Fibroblast of lung (primary cell): ENCODE measurements around the gene CCNY. TPM values are rescaled to one million over a fixed set of nuclear protein-coding genes. Genes with fewer than 3 reads are reported as not detected.

Source experiments
- DNase-seq, 2 donors: peaks; one replicate each; pipeline versions ENCODE4 v3.0.0 to v3.0.0-alpha.2; 2010; ENCODE audit warnings: low read depth in 2 of 2
- H2AFZ ChIP-seq: 2 replicates; pipeline ENCODE4 v1.5.1; 2012; ENCODE audit warnings: low read length, control low read depth, inconsistent platforms
- H3K27ac ChIP-seq: 2 replicates; pipeline ENCODE4 v1.5.1; 2011; ENCODE audit warnings: low read length, control low read depth; ENCODE audit not compliant: insufficient read depth
- H3K27me3 ChIP-seq: 2 replicates; pipeline ENCODE4 v1.5.1; 2011; ENCODE audit warnings: mild to moderate bottlenecking, low read length; ENCODE audit not compliant: control insufficient read depth, insufficient read depth
- H3K36me3 ChIP-seq: 2 replicates; pipeline ENCODE4 v1.5.1; 2011; ENCODE audit warnings: low read length; ENCODE audit not compliant: control insufficient read depth, insufficient read depth
- H3K4me1 ChIP-seq: 2 replicates; pipeline ENCODE4 v1.5.1; 2011; ENCODE audit warnings: low read length; ENCODE audit not compliant: control insufficient read depth, insufficient read depth; ENCODE audit errors: extremely low read depth
- H3K4me2 ChIP-seq: 2 replicates; pipeline ENCODE4 v1.5.1; 2011; ENCODE audit warnings: low read length, control low read depth; ENCODE audit not compliant: insufficient read depth; ENCODE audit errors: extremely low read depth
- H3K4me3 ChIP-seq, 4 experiments: fragments of 200-600 bp in 1 of 4; sonication (generic) in 1 of 4; replicated peaks in 1 of 4; 2 replicates each; pipeline ENCODE4 v1.5.1; 2011 to 2016; ENCODE audit warnings: low read length in 4 of 4, low read depth in 3 of 4, mild to moderate bottlenecking in 3 of 4, control low read depth in 2 of 4, inconsistent platforms in 1 of 4, mixed read lengths in 1 of 4; ENCODE audit not compliant: insufficient read depth in 1 of 4; ENCODE audit errors: control extremely low read depth in 1 of 4
- H3K79me2 ChIP-seq: 2 replicates; pipeline ENCODE4 v1.5.1; 2012; ENCODE audit warnings: mild to moderate bottlenecking, low read length, inconsistent platforms; ENCODE audit not compliant: control insufficient read depth, insufficient read depth
- H3K9ac ChIP-seq: 2 replicates; pipeline ENCODE4 v1.5.1; 2011; ENCODE audit warnings: mild to moderate bottlenecking, low read length, control low read depth; ENCODE audit not compliant: insufficient read depth
- H3K9me3 ChIP-seq: 2 replicates; pipeline ENCODE4 v1.5.1; 2012; ENCODE audit warnings: low read depth, low read length; ENCODE audit not compliant: control insufficient read depth, insufficient read depth
- H4K20me1 ChIP-seq: 2 replicates; pipeline ENCODE4 v1.5.1; 2011; ENCODE audit warnings: low read length; ENCODE audit not compliant: control insufficient read depth, insufficient read depth; ENCODE audit errors: extremely low read depth
- EZH2 ChIP-seq: IDR thresholded peaks from 2 replicates; pipeline ENCODE4 v1.5.1; 2012; ENCODE audit warnings: low read length, control low read depth, mild to moderate bottlenecking; ENCODE audit errors: missing control alignments
- polyA plus RNA-seq, 2 donors: library from polyadenylated mRNA; depleted of rRNA in 1 of 2; stranded (reverse) in 1 of 2; unstranded in 1 of 2; fragments of >200 nt; gene quantifications; 2 replicates each; pipeline ENCODE4 v1.2.1, GENCODE V29; 2011 to 2012; ENCODE audit warnings: missing spikeins in 1 of 2
- total RNA-seq: library from RNA; depleted of rRNA; stranded (reverse); fragments of >200 nt; gene quantifications from 2 replicates; pipeline ENCODE4 v1.2.1, GENCODE V29; 2014
- TF ChIP-seq, protein P1 (sequence below), 2 donors: IDR thresholded peaks in 1 of 2; conservative IDR thresholded peaks in 1 of 2; 1 replicate in 1 of 2; 2 replicates in 1 of 2; pipeline ENCODE4 v1.5.1; 2011 to 2012; ENCODE audit warnings: low read length in 2 of 2, control low read depth in 1 of 2, inconsistent platforms in 1 of 2, low read depth in 1 of 2, mild to moderate bottlenecking in 1 of 2

The CCNY gene
- total and polyA plus RNA-seq, 2 donors (not counting 1 experiment from before 2014, with no cell fraction given), result 34.7 to 66.4 TPM

DNA sequence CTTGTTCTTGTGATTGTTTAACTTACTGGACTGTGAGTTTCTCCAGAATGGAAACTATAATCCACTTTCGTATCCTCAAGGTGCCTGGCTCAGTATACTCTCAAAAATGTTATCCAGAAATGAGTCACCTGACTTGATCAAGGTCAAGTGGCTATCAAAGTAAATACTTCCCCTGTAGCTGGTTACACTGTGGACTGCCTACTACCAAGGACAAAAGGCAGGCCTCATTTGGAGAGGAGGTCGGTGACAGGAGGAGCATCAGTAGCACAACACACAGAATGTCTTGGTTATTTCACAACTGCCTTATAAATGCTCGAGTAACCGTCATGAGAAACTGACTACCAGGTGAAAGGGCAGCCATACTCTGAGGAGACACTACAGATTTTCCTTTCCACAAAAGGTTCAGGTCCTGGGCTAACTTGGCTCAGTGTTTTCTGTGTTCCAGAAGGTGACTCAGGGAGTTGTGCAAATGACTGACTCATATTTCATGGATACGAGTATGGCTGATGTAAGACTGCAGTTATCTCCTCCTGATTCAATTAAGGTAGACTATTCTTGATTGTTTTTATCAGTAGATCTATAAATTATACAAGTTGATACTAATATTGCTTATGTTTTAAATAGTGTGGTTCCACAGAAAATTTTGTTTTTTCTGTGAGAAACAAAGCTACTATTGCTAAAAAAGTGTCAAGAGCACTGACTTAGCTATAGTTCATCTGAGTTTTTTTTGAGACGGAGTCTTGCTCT, 4.2 kb upstream of the CCNY start:
- no peaks in the 10 kb centered on the region for H4K20me1 ChIP-seq
- no peaks in the 10 kb centered on the region for H3K36me3 ChIP-seq
- TF ChIP-seq, protein P1, sequence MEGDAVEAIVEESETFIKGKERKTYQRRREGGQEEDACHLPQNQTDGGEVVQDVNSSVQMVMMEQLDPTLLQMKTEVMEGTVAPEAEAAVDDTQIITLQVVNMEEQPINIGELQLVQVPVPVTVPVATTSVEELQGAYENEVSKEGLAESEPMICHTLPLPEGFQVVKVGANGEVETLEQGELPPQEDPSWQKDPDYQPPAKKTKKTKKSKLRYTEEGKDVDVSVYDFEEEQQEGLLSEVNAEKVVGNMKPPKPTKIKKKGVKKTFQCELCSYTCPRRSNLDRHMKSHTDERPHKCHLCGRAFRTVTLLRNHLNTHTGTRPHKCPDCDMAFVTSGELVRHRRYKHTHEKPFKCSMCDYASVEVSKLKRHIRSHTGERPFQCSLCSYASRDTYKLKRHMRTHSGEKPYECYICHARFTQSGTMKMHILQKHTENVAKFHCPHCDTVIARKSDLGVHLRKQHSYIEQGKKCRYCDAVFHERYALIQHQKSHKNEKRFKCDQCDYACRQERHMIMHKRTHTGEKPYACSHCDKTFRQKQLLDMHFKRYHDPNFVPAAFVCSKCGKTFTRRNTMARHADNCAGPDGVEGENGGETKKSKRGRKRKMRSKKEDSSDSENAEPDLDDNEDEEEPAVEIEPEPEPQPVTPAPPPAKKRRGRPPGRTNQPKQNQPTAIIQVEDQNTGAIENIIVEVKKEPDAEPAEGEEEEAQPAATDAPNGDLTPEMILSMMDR (conservative IDR thresholded peaks at IDR 0.05 in 1 of 2, IDR thresholded peaks at IDR 0.05 in 1 of 2; ENCODE audit: low read depth in 1 of 2, low read length in 2 of 2), result no peak
- no peak for TF ChIP-seq EZH2
- H3K27ac ChIP-seq, result peak overlapping the region; percentile 73
- peak overlapping the region; percentile 26 for H3K4me2 ChIP-seq
- H3K4me3 ChIP-seq, result no peak overlapping the region
- DNase-seq, result peak; percentile 95 to 96
- no peak overlapping the region for H2AFZ ChIP-seq
- H3K27me3 ChIP-seq, result no peaks in the 10 kb centered on the region
- no peaks in the 10 kb centered on the region for H3K9me3 ChIP-seq
- peaks cover 49% of the 10 kb centered on the region for H3K79me2 ChIP-seq
- peaks cover 13% of the 10 kb centered on the region for H3K4me1 ChIP-seq
- H3K9ac ChIP-seq, result no peak overlapping the region

DNA sequence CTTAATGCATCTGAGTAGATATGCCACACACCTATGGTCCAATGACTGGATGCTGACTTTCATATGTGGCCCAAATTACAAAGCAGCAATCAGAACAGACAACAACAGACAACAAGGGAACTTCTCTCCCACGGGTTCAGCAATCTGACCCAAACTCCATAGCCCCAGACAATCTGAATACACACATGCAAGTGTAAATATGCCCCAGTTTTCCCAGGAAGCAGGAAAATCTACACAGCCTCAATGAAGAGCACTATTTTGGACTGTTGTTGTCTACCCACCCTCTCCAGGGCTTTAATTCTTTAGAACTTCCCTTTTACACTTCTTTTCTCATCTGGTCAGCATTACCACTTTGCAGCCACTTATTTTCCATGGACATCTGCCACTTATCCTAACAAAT, 2.0 kb upstream of the CCNY start:
- TF ChIP-seq, protein P1 (conservative IDR thresholded peaks at IDR 0.05 in 1 of 2, IDR thresholded peaks at IDR 0.05 in 1 of 2; ENCODE audit: low read depth in 1 of 2, low read length in 2 of 2), result no peak
- TF ChIP-seq EZH2, result no peak
- DNase-seq, result no peak
- Histone ChIP-seq H3K4me1 (peaks cover 13% of the 10 kb centered on the region), H3K4me2 (peak overlapping the region; percentile 55), H3K9me3 (no peaks in the 10 kb centered on the region), H3K9ac (no peak overlapping the region), H3K4me3 (peak overlapping the region in 3 of 4 experiments; percentile 8 to 87 (median 23)), H4K20me1 (peaks cover 5% of the 10 kb centered on the region), H3K27me3 (no peaks in the 10 kb centered on the region), H3K36me3 (no peaks in the 10 kb centered on the region), H2AFZ (no peak overlapping the region), H3K27ac (no peak overlapping the region), H3K79me2 (peaks cover 71% of the 10 kb centered on the region)

- TF ChIP-seq, protein P1 (conservative IDR thresholded peaks at IDR 0.05 in 1 of 2, IDR thresholded peaks at IDR 0.05 in 1 of 2; ENCODE audit: low read depth in 1 of 2, low read length in 2 of 2), result no peak
- no peak for TF ChIP-seq EZH2
- H2AFZ ChIP-seq, result peak overlapping the region; percentile 50
- H3K27ac ChIP-seq, result peak overlapping the region; percentile 48
- H3K9ac ChIP-seq, result peak overlapping the region; percentile 78
- H3K4me2 ChIP-seq, result peak overlapping the region; percentile 88
- no peaks in the 10 kb centered on the region for H3K27me3 ChIP-seq
- H3K79me2 ChIP-seq, result peaks cover 74% of the 10 kb centered on the region
- H3K4me3 ChIP-seq, result peak overlapping the region; percentile 61 to 90 (median 86)
- DNase-seq, result peak in 1 of 2 donors; percentile 53
- peaks cover 13% of the 10 kb centered on the region for H3K4me1 ChIP-seq
- no peaks in the 10 kb centered on the region for H3K9me3 ChIP-seq
- peaks cover 5% of the 10 kb centered on the region for H4K20me1 ChIP-seq
- no peaks in the 10 kb centered on the region for H3K36me3 ChIP-seq
These were observed 901 bp upstream of the CCNY start for GRCh38 chr10:35335133-35336083.
